ENCODE results near the gene NCAPH2. TPM values are rescaled to one million over a fixed set of nuclear protein-coding genes. Genes with fewer than 3 reads are reported as not detected.

The NCAPH2 gene
- total RNA-seq, 1 experiment from 2014 or later, result 113 TPM

DNA sequence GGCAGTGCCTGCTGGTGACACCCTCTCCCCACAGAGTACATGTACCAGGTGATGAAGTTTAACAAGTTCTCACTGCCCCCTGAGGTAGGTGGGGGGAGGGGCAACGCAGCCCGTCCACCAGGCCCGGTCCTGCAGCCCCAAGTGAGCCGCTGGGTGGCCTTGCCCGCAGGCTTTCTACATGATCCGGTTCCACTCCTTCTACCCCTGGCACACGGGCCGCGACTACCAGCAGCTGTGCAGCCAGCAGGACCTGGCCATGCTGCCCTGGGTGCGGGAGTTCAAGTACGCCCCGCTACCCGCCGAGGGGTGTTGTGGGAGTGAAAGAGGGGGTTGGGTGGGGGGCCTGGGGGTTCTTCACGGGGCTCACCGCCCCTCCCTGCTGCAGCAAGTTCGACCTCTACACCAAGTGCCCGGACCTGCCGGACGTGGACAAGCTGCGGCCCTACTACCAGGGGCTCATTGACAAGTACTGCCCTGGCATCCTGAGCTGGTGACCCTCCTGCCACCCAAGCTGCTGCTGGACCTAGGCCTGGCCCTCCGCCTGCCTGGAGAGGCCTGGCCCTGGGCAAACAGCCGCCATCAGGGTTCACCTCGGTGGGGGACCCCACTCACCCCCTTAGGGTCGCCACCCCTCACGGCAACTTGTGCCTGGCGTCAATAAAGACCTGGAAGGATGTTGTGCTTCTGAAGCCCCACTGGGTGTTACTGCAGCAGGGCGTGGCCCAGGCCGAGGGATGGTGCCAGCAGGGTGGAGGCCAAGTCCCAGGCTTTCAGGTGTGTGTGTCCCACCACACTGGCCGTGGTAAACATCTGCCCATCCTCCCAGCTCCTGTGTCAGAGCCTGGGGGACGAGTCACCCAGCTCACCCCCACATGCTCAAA is 18.4 kb upstream of the NCAPH2 start:
- Histone ChIP-seq H3K27me3 (replicated peaks) (no peaks in the 10 kb centered on the region; the same call in none of the 2 replicates), H3K4me1 (replicated peaks) (no peaks in the 10 kb centered on the region), H3K27ac (no peak overlapping the region), H3K4me3 (no peak overlapping the region), H3K9me3 (replicated peaks) (no peaks in the 10 kb centered on the region), H3K36me3 (no peaks in the 10 kb centered on the region)
- no peak for DNase-seq (ENCODE audit: low read depth in 1 of 2, low spot score in 2 of 2)

DNA sequence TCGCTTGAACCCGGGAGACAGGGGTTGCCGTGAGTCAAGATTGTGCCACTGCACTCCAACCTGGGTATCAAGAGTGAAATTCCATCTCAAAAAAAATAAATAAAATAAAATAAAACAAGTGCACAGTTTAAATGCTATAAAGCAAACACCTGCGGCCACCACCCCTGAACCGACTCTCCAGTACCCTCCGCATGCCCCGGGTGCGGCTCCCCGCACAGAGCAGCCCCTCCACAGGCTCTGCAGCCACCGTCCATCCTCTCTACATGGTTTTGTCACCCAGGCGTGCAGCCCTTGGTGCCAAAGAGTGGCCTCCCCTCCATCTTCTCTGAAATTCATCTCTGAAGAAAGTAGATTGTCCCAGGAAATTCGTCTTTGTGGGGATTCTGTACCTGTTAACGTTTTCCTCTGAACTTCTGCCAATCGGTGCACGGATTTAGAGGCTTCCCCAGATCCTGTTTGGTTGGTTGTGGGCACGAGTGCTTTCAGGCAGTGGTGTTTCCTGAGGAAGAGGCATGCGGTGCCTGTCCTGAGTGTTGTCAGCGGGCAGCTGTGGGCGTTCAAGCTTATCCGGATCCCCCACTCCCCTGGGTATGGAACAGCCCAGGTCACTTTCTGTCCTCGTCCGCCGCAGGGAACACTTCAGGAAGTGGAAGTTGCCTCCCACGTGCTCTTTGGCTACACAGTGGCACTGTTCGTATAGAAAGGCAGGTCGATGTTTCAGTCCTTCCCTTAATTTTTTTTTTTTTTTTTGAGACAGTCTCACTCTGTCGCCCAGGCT is 17.3 kb upstream of the NCAPH2 start:
- Histone ChIP-seq H3K36me3 (no peaks in the 10 kb centered on the region), H3K9me3 (replicated peaks) (no peaks in the 10 kb centered on the region), H3K27me3 (replicated peaks) (no peaks in the 10 kb centered on the region; the same call in 1 of the 2 replicates), H3K4me1 (replicated peaks) (no peaks in the 10 kb centered on the region), H3K27ac (no peak overlapping the region), H3K4me3 (no peak overlapping the region)
- DNase-seq (ENCODE audit: low read depth in 1 of 2, low spot score in 2 of 2), result no peak

- H3K9me3 ChIP-seq (replicated peaks), result no peaks in the 10 kb centered on the region
- no peak for DNase-seq (ENCODE audit: low read depth in 1 of 2, low spot score in 2 of 2)
- H3K36me3 ChIP-seq, result no peaks in the 10 kb centered on the region; the same call in 1 of the 2 replicates
- H3K4me3 ChIP-seq, result no peak overlapping the region
- no peaks in the 10 kb centered on the region for H3K4me1 ChIP-seq (replicated peaks)
- no peaks in the 10 kb centered on the region for H3K27me3 ChIP-seq (replicated peaks)
- no peak overlapping the region for H3K27ac ChIP-seq
Observed at GRCh38 chr22:50497093-50497492, 10.9 kb upstream of the NCAPH2 start.

DNA sequence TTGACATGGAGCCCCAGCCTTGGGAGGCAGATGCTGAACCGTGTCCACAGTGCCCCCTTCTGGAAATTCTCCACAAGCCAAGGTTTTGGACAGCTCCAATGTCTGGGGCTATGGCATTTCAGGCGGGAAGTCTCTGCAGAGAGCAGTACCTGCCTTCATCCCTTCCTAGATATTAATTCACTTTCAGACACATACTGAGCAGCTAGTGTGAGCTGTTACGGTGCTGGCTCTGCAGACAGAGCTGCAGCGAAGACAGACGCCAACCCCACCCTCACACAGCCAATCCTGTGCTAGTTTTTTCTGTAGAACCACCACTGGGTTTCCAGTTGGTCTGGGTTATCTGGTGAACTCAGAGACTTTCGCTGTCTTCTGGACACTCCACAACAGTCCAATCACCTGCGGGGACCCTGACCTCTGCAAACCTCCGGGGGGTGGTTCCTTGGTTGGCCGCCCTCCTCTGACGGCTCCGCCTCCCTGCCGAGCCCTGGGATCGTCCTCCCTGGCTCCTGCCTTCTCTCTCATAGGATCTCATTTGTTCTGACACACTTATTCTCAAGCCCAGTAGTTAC is 9.6 kb upstream of the NCAPH2 start:
- H3K27me3 ChIP-seq (replicated peaks), result no peaks in the 10 kb centered on the region
- peaks cover 11% of the 10 kb centered on the region for H3K36me3 ChIP-seq
- no peak overlapping the region for H3K4me3 ChIP-seq
- no peaks in the 10 kb centered on the region for H3K9me3 ChIP-seq (replicated peaks)
- H3K27ac ChIP-seq, result no peak overlapping the region
- H3K4me1 ChIP-seq (replicated peaks), result no peaks in the 10 kb centered on the region
- peak in 1 of 2 experiments; percentile 42 for DNase-seq (ENCODE audit: low read depth in 1 of 2, low spot score in 2 of 2)

- no peak for DNase-seq (ENCODE audit: low read depth in 1 of 2, low spot score in 2 of 2)
- H3K27ac ChIP-seq, result no peak overlapping the region
- H3K27me3 ChIP-seq (replicated peaks), result no peaks in the 10 kb centered on the region
- no peaks in the 10 kb centered on the region for H3K4me1 ChIP-seq (replicated peaks)
- H3K9me3 ChIP-seq (replicated peaks), result no peaks in the 10 kb centered on the region
- peaks cover 25% of the 10 kb centered on the region for H3K36me3 ChIP-seq
- H3K4me3 ChIP-seq, result no peak overlapping the region
Observed at GRCh38 chr22:50500452-50500851, 7.6 kb upstream of the NCAPH2 start.

DNA sequence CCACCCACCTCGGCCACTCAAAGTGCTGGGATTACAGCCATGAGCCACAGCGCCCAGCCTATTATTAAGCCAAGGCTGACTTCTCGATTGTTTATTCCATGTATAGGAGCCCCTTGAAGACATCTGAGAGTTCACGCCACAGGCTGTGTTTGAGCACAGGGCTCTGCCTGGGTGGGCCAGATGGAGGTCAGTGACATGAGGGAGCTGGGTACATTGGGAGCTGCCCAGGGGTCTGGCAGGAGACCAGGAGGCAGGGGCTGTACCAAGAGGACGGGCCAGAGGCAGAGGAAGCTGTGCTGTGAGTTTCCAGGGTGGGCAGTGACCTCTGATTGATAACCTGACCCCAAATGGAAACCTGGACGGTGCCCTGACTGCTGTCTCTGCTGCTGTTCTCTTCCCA is 5.9 kb upstream of the NCAPH2 start:
- Histone ChIP-seq H3K4me1 (replicated peaks) (peaks cover 10% of the 10 kb centered on the region; the same call in 1 of the 2 replicates), H3K4me3 (no peak overlapping the region), H3K27me3 (replicated peaks) (no peaks in the 10 kb centered on the region), H3K9me3 (replicated peaks) (no peaks in the 10 kb centered on the region), H3K36me3 (peaks cover 39% of the 10 kb centered on the region), H3K27ac (no peak overlapping the region)
- DNase-seq (ENCODE audit: low read depth in 1 of 2, low spot score in 2 of 2), result no peak

GRCh38 chr22:50502628-50503474 is 5.2 kb upstream of the NCAPH2 start:
- H3K27me3 ChIP-seq (replicated peaks), result no peaks in the 10 kb centered on the region
- no peak for DNase-seq (ENCODE audit: low read depth in 1 of 2, low spot score in 2 of 2)

DNA sequence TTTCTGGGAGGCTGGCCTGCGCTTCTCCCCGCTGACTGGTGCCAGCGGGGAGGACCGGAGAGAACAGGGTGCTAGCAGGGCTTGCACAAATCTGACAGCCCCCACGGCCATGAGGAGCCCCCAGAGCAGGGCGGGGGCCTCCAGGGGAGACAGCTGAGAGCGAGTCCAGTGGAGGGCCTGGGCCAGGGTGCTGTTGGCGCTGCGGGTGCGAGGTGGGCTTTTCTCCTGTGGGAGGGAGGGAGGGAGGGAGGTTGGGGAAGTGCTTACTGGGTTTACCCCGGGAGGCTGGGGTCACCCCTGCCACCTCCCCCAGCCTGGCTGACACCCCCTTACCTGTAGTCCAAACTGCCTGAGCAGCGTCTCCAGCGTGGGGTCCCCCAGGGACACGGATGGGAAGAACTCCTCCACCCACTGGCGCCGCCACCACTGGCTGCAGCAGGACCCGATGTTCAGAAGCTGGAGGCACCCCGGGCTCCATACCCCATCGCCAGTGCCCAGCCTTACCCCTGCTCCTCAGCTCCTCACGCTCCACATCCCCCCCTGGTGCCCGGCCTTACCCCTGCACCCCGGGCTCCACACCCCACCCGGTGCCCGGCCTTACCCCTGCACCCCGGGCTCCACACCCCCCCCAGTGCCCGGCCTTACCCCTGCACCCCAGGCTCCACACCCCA is 4.4 kb upstream of the NCAPH2 start:
- no peak overlapping the region for H3K27ac ChIP-seq
- H3K4me1 ChIP-seq (replicated peaks), result peaks cover 12% of the 10 kb centered on the region
- no peak overlapping the region for H3K4me3 ChIP-seq
- peaks cover 45% of the 10 kb centered on the region for H3K36me3 ChIP-seq
- DNase-seq (ENCODE audit: low read depth in 1 of 2, low spot score in 2 of 2), result peak in 1 of 2 experiments; percentile 47
- no peaks in the 10 kb centered on the region for H3K27me3 ChIP-seq (replicated peaks)
- H3K9me3 ChIP-seq (replicated peaks), result no peaks in the 10 kb centered on the region

More at GRCh38 chr22:50502628-50503474, 5.2 kb upstream of the NCAPH2 start:
- Histone ChIP-seq H3K36me3 (peaks cover 43% of the 10 kb centered on the region), H3K4me3 (no peak overlapping the region), H3K4me1 (replicated peaks) (peaks cover 10% of the 10 kb centered on the region; the same call in 1 of the 2 replicates), H3K9me3 (replicated peaks) (no peaks in the 10 kb centered on the region), H3K27ac (no peak overlapping the region)

DNA sequence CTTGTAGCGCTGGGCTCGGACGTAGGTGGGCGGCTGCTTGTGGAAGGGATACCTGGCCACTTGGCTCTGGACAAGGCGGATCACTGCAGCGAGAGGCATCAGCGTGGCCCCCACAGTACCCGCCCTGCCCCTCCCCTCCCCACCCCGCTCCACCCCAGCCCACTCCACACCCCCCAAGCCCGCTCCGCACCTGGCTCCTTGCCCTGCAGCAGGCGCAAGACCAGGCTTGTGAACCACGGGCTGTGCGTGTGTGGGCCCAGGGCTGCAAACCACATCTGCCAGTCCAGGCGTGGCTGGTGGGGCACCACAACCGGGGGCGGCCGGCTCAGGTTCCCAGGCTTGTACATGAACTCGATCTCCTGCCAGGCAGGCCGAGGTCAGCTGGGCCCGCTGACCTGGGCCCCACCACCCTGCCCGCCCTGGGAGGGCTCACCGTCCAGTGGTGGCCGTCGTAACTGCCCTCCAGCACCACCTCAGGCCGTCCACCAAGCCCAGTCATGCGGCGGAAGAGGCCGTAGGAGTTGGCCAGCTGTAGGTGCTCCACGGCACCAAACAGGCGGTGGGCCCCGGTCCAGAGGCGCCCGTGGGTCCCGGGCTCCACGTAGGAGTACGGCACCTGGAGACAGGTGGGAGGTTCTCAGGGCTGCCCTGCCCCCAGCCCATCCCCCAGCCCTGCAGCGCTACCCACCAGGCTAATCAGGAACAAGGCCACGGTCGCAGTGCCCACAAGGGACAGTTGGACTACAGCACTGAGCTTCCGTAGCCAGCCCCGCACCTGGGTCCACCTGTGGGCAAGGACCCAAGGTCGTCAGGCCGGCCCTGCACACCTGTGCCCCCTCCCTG is 3.4 kb upstream of the NCAPH2 start:
- Histone ChIP-seq H3K4me1 (replicated peaks) (peaks cover 21% of the 10 kb centered on the region), H3K27me3 (replicated peaks) (no peaks in the 10 kb centered on the region), H3K4me3 (no peak overlapping the region), H3K27ac (no peak overlapping the region), H3K36me3 (peaks cover 49% of the 10 kb centered on the region), H3K9me3 (replicated peaks) (no peaks in the 10 kb centered on the region)
- DNase-seq (ENCODE audit: low read depth in 1 of 2, low spot score in 2 of 2), result peak in 1 of 2 experiments; percentile 44

DNA sequence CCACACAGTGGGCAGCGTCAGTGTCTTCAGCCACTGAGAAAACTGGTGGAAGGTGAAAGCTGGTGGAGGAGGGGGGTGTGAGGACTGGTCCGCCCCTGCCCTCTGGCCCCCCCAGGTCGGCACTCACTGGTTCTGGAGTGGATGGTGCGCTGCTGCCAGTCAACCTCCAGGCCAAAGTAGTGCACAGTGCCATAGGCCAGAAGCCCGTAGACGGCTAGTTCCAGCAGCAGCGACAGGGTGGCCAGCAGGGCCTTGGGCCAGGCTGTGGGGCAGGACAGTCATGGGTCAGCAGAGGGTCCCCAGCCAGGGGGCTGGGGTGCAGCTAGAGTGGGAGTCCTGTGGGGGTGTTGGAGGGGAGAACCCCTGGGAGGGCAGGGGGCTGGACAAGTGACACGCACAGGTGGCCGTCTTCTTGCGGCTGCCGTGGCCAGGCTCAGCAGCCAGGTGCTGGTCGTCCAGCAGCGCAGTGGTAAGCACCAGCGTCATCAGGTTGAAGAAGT is 2.7 kb upstream of the NCAPH2 start:
- Histone ChIP-seq H3K4me1 (replicated peaks) (peaks cover 22% of the 10 kb centered on the region), H3K27ac (no peak overlapping the region), H3K9me3 (replicated peaks) (no peaks in the 10 kb centered on the region), H3K27me3 (replicated peaks) (no peaks in the 10 kb centered on the region), H3K4me3 (no peak overlapping the region), H3K36me3 (peaks cover 52% of the 10 kb centered on the region)
- peak in 1 of 2 experiments; percentile 39 for DNase-seq (ENCODE audit: low read depth in 1 of 2, low spot score in 2 of 2)

GRCh38 chr22:50505776-50506610 is 2.0 kb upstream of the NCAPH2 start:
- Histone ChIP-seq H3K9me3 (replicated peaks) (no peaks in the 10 kb centered on the region), H3K27me3 (replicated peaks) (no peaks in the 10 kb centered on the region), H3K27ac (no peak overlapping the region), H3K4me1 (replicated peaks) (peaks cover 22% of the 10 kb centered on the region), H3K36me3 (peaks cover 54% of the 10 kb centered on the region), H3K4me3 (peak overlapping the region; percentile 82)
- peak in 1 of 2 experiments; percentile 43 for DNase-seq (ENCODE audit: low read depth in 1 of 2, low spot score in 2 of 2)

All from SJSA1 (cell line).